HepG2 (cell line): Measurements from ENCODE around the gene POLR3GL. TPM values are rescaled to one million over a fixed set of nuclear protein-coding genes. Genes with fewer than 3 reads are reported as not detected.

Experiments used
- CBX2 ChIP-seq, 2 experiments: fragments of 200-600 bp in 1 of 2; sonication (generic); formaldehyde crosslinking in 1 of 2; IDR thresholded peaks; 2 replicates each; pipeline versions ENCODE4 v1.7.0 to v1.8.1; 2018 to 2022; ENCODE audit warnings: low read depth in 2 of 2, low read length in 1 of 2, mild to moderate bottlenecking in 1 of 2, missing genetic modification reagents in 1 of 2
- GATAD2A ChIP-seq: IDR thresholded peaks from 2 replicates; pipeline ENCODE4 v1.6.1; 2016
- HOXA9 ChIP-seq: sonication (generic); formaldehyde crosslinking; IDR thresholded peaks from 2 replicates; pipeline ENCODE4 v1.8.1; 2022; ENCODE audit warnings: missing genetic modification reagents, mild to moderate bottlenecking, moderate library complexity, borderline replicate concordance
- MAFF ChIP-seq: IDR thresholded peaks from 2 replicates; pipeline ENCODE4 v1.6.1; 2011; ENCODE audit warnings: low read depth, low read length, improper control_type of control experiment
- RXRA ChIP-seq: sonication (generic); formaldehyde crosslinking; IDR thresholded peaks from 2 replicates; pipeline ENCODE4 v1.5.1; 2020; ENCODE audit warnings: missing genetic modification reagents
- YY1 ChIP-seq: IDR thresholded peaks from 2 replicates; pipeline ENCODE4 v1.6.1; 2011; ENCODE audit warnings: low read length, low read depth, moderate library complexity, mild to moderate bottlenecking; ENCODE audit not compliant: insufficient read depth, insufficient replicate concordance
- ZFP62 ChIP-seq: sonication (generic); formaldehyde crosslinking; IDR thresholded peaks from 2 replicates; pipeline ENCODE4 v1.4.0; 2020; ENCODE audit warnings: missing genetic modification reagents
- ZNF264 ChIP-seq: sonication (generic); formaldehyde crosslinking; IDR thresholded peaks from 2 replicates; pipeline ENCODE4 v1.4.0; 2020; ENCODE audit warnings: missing genetic modification reagents
- ZNF317 ChIP-seq: sonication (generic); formaldehyde crosslinking; IDR thresholded peaks from 2 replicates; pipeline ENCODE4 v1.5.0; 2020; ENCODE audit warnings: mild to moderate bottlenecking, missing genetic modification reagents
- ZNF441 ChIP-seq: sonication (generic); formaldehyde crosslinking; IDR thresholded peaks from 2 replicates; pipeline ENCODE4 v1.7.0; 2021; ENCODE audit warnings: missing genetic modification reagents, borderline replicate concordance
- ZSCAN30 ChIP-seq: sonication (generic); formaldehyde crosslinking; IDR thresholded peaks from 2 replicates; pipeline ENCODE4 v1.5.0; 2020; ENCODE audit warnings: mild to moderate bottlenecking, missing genetic modification reagents
- polyA plus RNA-seq, 8 experiments: library from polyadenylated mRNA; depleted of rRNA in 3 of 8; stranded (reverse) in 7 of 8; unstranded in 1 of 8; fragments of >200 nt; fragmentation: Illumina TruSeq in 4 of 8; extraction: Trizol in 4 of 8; gene quantifications; 2 replicates each; pipeline versions ENCODE4 v1.2.1 to v1.2.3, GENCODE V29; 2011 to 2016; ENCODE audit warnings: low read depth in 4 of 8, missing spikeins in 1 of 8, mixed read lengths in 1 of 8; ENCODE audit not compliant: insufficient read depth in 1 of 8
- total RNA-seq, 5 experiments: library from RNA; depleted of rRNA; stranded (reverse); fragments of >200 nt; fragmentation: Illumina TruSeq; extraction: Trizol; gene quantifications; 2 replicates each; pipeline ENCODE4 v1.2.3, GENCODE V29; 2016; ENCODE audit warnings: low read depth in 1 of 5
- TF ChIP-seq, protein P1 (sequence below): sonication (generic); formaldehyde crosslinking; IDR thresholded peaks from 2 replicates; pipeline ENCODE4 v1.4.0; 2020; ENCODE audit warnings: mild to moderate bottlenecking, low read depth, missing genetic modification reagents
- TF ChIP-seq, protein P2 (sequence below): IDR thresholded peaks from 2 replicates; pipeline ENCODE4 v1.6.1; 2018; ENCODE audit warnings: missing genetic modification reagents, mild to moderate bottlenecking, missing compliant biosample characterization
- TF ChIP-seq, protein P3 (sequence below): sonication (generic); formaldehyde crosslinking; IDR thresholded peaks from 2 replicates; pipeline ENCODE4 v1.4.0; 2020; ENCODE audit warnings: missing genetic modification reagents, mild to moderate bottlenecking, borderline replicate concordance
- TF ChIP-seq, protein P4 (sequence below): sonication (generic); formaldehyde crosslinking; IDR thresholded peaks from 2 replicates; pipeline ENCODE4 v1.4.0; 2020; ENCODE audit warnings: mild to moderate bottlenecking, missing genetic modification reagents, borderline replicate concordance
- TF ChIP-seq, protein P5 (sequence below): sonication (generic); formaldehyde crosslinking; IDR thresholded peaks from 2 replicates; pipeline ENCODE4 v1.5.0; 2020; ENCODE audit warnings: mild to moderate bottlenecking, missing genetic modification reagents, borderline replicate concordance

POLR3GL gene
- total and polyA plus RNA-seq, 2 of the 13 experiments (the other 11 are each of a cell fraction or from before 2014, with no cell fraction given): 11.5 to 12.4 TPM

DNA sequence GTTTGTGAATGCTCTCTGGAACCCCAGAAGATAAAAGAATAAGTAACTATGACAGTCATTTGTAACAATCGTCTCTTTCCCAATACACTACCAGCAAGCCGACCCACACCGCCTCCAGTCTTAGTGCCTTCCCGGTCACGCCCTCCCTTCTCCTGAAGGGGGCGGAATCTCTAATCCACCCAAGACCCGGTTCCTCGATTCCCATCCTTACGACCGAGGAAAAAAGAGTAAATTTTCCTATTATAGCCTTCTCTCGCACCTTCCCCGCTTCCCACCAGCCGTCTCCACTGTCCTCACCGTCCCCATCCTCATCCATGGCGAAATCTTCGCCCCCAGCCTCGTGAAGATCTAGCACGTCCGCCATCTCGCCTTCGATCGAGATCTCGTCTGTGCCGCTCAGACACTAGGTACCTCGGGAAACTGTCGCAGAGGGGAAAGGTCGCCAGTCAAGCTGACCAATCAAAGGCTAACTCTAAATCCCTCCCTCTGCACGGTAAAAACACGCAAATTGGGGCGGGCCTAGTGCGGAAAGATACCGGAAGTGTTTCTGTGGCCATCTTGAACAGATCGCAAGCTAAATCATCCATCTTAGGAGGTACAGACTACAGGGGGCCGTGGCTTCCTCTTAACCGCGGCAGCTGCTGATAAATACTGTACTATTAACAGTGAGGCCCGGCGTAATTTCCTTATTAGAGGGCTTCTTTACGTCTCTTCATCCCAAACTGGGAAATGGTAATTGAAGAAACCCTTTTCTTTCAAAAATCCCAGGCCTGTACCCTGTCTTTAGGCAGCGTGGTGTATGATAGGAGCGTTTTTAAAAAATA lies 37.2 kb upstream of the POLR3GL start, which contains the start of gene RBM8A (continued):
- TF ChIP-seq, protein P1, sequence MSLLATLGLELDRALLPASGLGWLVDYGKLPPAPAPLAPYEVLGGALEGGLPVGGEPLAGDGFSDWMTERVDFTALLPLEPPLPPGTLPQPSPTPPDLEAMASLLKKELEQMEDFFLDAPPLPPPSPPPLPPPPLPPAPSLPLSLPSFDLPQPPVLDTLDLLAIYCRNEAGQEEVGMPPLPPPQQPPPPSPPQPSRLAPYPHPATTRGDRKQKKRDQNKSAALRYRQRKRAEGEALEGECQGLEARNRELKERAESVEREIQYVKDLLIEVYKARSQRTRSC (CRISPR knock-in tag): peak; percentile 77; the same call in 1 of the 2 replicates
- TF ChIP-seq ZFP62 (CRISPR knock-in tag): no peak
- TF ChIP-seq CBX2 (IDR thresholded peaks at IDR 0.05; ENCODE audit: low read depth, low read length): no peak
- no peak for TF ChIP-seq CBX2 (CRISPR knock-in tag; IDR thresholded peaks at IDR 0.05; ENCODE audit: low read depth)
- TF ChIP-seq GATAD2A (CRISPR knock-in tag): 0 out of 2 replicates have a peak, but pooled peaks have one; percentile 30
- TF ChIP-seq ZSCAN30 (CRISPR knock-in tag): no peak
- TF ChIP-seq, protein P2, sequence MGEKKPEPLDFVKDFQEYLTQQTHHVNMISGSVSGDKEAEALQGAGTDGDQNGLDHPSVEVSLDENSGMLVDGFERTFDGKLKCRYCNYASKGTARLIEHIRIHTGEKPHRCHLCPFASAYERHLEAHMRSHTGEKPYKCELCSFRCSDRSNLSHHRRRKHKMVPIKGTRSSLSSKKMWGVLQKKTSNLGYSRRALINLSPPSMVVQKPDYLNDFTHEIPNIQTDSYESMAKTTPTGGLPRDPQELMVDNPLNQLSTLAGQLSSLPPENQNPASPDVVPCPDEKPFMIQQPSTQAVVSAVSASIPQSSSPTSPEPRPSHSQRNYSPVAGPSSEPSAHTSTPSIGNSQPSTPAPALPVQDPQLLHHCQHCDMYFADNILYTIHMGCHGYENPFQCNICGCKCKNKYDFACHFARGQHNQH (CRISPR knock-in tag): 0 out of 2 replicates have a peak, but pooled peaks have one; percentile 24
- no peak for TF ChIP-seq HOXA9 (CRISPR knock-in tag)
- peak; percentile 94 for TF ChIP-seq YY1
- no peak for TF ChIP-seq RXRA
- no peak for TF ChIP-seq ZNF264
- TF ChIP-seq, protein P3, sequence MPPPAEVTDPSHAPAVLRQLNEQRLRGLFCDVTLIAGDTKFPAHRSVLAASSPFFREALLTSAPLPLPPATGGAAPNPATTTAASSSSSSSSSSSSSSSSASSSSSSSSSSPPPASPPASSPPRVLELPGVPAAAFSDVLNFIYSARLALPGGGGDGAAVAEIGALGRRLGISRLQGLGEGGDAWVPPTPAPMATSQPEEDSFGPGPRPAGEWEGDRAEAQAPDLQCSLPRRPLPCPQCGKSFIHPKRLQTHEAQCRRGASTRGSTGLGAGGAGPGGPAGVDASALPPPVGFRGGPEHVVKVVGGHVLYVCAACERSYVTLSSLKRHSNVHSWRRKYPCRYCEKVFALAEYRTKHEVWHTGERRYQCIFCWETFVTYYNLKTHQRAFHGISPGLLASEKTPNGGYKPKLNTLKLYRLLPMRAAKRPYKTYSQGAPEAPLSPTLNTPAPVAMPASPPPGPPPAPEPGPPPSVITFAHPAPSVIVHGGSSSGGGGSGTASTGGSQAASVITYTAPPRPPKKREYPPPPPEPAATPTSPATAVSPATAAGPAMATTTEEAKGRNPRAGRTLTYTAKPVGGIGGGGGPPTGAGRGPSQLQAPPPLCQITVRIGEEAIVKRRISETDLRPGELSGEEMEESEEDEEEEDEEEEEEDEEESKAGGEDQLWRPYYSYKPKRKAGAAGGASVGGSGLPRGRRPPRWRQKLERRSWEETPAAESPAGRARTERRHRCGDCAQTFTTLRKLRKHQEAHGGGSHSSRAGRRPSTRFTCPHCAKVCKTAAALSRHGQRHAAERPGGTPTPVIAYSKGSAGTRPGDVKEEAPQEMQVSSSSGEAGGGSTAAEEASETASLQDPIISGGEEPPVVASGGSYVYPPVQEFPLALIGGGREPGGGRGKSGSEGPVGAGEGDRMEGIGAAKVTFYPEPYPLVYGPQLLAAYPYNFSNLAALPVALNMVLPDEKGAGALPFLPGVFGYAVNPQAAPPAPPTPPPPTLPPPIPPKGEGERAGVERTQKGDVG (CRISPR knock-in tag): no peak
- 0 out of 2 replicates have a peak, but pooled peaks have one; percentile 31 for TF ChIP-seq ZNF317
- TF ChIP-seq, protein P4, sequence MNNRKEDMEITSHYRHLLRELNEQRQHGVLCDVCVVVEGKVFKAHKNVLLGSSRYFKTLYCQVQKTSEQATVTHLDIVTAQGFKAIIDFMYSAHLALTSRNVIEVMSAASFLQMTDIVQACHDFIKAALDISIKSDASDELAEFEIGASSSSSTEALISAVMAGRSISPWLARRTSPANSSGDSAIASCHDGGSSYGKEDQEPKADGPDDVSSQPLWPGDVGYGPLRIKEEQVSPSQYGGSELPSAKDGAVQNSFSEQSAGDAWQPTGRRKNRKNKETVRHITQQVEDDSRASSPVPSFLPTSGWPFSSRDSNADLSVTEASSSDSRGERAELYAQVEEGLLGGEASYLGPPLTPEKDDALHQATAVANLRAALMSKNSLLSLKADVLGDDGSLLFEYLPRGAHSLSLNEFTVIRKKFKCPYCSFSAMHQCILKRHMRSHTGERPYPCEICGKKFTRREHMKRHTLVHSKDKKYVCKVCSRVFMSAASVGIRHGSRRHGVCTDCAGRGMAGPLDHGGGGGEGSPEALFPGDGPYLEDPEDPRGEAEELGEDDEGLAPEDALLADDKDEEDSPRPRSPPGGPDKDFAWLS (CRISPR knock-in tag): no peak
- peak; percentile 73; the same call in 1 of the 2 replicates for TF ChIP-seq ZNF441 (CRISPR knock-in tag)
- TF ChIP-seq MAFF: no peak
- TF ChIP-seq, protein P5, sequence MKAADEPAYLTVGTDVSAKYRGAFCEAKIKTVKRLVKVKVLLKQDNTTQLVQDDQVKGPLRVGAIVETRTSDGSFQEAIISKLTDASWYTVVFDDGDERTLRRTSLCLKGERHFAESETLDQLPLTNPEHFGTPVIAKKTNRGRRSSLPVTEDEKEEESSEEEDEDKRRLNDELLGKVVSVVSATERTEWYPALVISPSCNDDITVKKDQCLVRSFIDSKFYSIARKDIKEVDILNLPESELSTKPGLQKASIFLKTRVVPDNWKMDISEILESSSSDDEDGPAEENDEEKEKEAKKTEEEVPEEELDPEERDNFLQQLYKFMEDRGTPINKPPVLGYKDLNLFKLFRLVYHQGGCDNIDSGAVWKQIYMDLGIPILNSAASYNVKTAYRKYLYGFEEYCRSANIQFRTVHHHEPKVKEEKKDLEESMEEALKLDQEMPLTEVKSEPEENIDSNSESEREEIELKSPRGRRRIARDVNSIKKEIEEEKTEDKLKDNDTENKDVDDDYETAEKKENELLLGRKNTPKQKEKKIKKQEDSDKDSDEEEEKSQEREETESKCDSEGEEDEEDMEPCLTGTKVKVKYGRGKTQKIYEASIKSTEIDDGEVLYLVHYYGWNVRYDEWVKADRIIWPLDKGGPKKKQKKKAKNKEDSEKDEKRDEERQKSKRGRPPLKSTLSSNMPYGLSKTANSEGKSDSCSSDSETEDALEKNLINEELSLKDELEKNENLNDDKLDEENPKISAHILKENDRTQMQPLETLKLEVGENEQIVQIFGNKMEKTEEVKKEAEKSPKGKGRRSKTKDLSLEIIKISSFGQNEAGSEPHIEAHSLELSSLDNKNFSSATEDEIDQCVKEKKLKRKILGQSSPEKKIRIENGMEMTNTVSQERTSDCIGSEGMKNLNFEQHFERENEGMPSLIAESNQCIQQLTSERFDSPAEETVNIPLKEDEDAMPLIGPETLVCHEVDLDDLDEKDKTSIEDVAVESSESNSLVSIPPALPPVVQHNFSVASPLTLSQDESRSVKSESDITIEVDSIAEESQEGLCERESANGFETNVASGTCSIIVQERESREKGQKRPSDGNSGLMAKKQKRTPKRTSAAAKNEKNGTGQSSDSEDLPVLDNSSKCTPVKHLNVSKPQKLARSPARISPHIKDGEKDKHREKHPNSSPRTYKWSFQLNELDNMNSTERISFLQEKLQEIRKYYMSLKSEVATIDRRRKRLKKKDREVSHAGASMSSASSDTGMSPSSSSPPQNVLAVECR (CRISPR knock-in tag): peak; percentile 85; the same call in 1 of the 2 replicates
